Neural progenitor cell (in vitro differentiated cells): Measurements from ENCODE around the gene MTHFR. TPM values are rescaled to one million over a fixed set of nuclear protein-coding genes. Genes with fewer than 3 reads are reported as not detected.

ENCODE experiments used
- DNase-seq: peaks from one replicate; pipeline ENCODE4 v3.0.0-alpha.2; 2016; ENCODE audit warnings: low spot score
- H2AFZ ChIP-seq: fragments of 200-600 bp; sonication (generic); replicated peaks from 2 replicates; pipeline ENCODE4 v1.6.1; 2016; ENCODE audit warnings: antibody characterized with exemption
- H3F3A ChIP-seq: fragments of 200-600 bp; sonication (generic); 2 replicates; pipeline ENCODE4 v1.6.1; 2016; ENCODE audit warnings: antibody characterized with exemption, low read depth
- H3K27ac ChIP-seq: fragments of 200-600 bp; sonication (generic); 2 replicates; pipeline ENCODE4 v1.5.1; 2016; ENCODE audit warnings: mild to moderate bottlenecking
- H3K27me3 ChIP-seq: fragments of 200-600 bp; sonication (generic); 2 replicates; pipeline ENCODE4 v1.6.1; 2016; ENCODE audit warnings: mild to moderate bottlenecking, moderate library complexity
- H3K36me3 ChIP-seq: fragments of 200-600 bp; sonication (generic); 2 replicates; pipeline ENCODE4 v1.5.1; 2016
- H3K4me1 ChIP-seq: fragments of 200-600 bp; sonication (generic); 2 replicates; pipeline ENCODE4 v1.6.1; 2016; ENCODE audit warnings: mixed run types
- H3K4me2 ChIP-seq: fragments of 200-600 bp; sonication (generic); 2 replicates; pipeline ENCODE4 v1.6.1; 2016
- H3K4me3 ChIP-seq: fragments of 200-600 bp; sonication (generic); 2 replicates; pipeline ENCODE4 v1.5.1; 2016
- H3K79me2 ChIP-seq: fragments of 200-600 bp; sonication (generic); 2 replicates; pipeline ENCODE4 v1.6.1; 2016; ENCODE audit warnings: low read depth
- H3K9ac ChIP-seq: fragments of 200-600 bp; sonication (generic); 2 replicates; pipeline ENCODE4 v1.6.1; 2016
- H3K9me3 ChIP-seq: fragments of 200-600 bp; sonication (generic); 2 replicates; pipeline ENCODE4 v1.5.1; 2016; ENCODE audit warnings: low read depth
- H4K20me1 ChIP-seq: fragments of 200-600 bp; sonication (generic); 2 replicates; pipeline ENCODE4 v1.6.1; 2016; ENCODE audit warnings: low read depth
- H3K27ac Mint-ChIP-seq: 3 replicates; pipeline ENCODE4 v1.8.0; 2021; ENCODE audit warnings: mixed read lengths
- H3K27me3 Mint-ChIP-seq: 2 replicates; pipeline ENCODE4 v1.8.0; 2022; ENCODE audit warnings: low read depth, mild to moderate bottlenecking, inconsistent platforms, moderate library complexity, mixed read lengths; ENCODE audit not compliant: insufficient read depth
- H3K36me3 Mint-ChIP-seq: 3 replicates; pipeline ENCODE4 v1.8.0; 2021; ENCODE audit warnings: mixed read lengths
- H3K4me1 Mint-ChIP-seq: 3 replicates; pipeline ENCODE4 v1.8.0; 2021; ENCODE audit warnings: mixed read lengths
- H3K4me3 Mint-ChIP-seq: 3 replicates; pipeline ENCODE4 v1.8.0; 2021; ENCODE audit warnings: mild to moderate bottlenecking, moderate library complexity, mixed read lengths
- H3K9me3 Mint-ChIP-seq: 3 replicates; pipeline ENCODE4 v1.8.0; 2020; ENCODE audit warnings: mixed read lengths
- EZH2 ChIP-seq: fragments of 200-600 bp; sonication (generic); IDR thresholded peaks from 2 replicates; pipeline ENCODE4 v1.6.1; 2017; ENCODE audit warnings: antibody characterized with exemption, mild to moderate bottlenecking, moderate library complexity
- EZH2phosphoT487 ChIP-seq: fragments of 200-600 bp; sonication (generic); IDR thresholded peaks from 2 replicates; pipeline ENCODE4 v1.6.1; 2017; ENCODE audit warnings: antibody characterized with exemption
- total RNA-seq: library from RNA; depleted of rRNA; stranded (reverse); fragments of >200 nt; gene quantifications from 2 replicates; pipeline ENCODE4 v1.2.3, GENCODE V29; 2015; ENCODE audit warnings: low replicate concordance
- TF ChIP-seq, protein P1 (sequence below): fragments of 200-600 bp; sonication (generic); IDR thresholded peaks from 2 replicates; pipeline ENCODE4 v1.5.1; 2017; ENCODE audit warnings: antibody characterized with exemption, mild to moderate bottlenecking

MTHFR gene
- total RNA-seq, 1 donor from 2014 or later, result 7.0 TPM

DNA sequence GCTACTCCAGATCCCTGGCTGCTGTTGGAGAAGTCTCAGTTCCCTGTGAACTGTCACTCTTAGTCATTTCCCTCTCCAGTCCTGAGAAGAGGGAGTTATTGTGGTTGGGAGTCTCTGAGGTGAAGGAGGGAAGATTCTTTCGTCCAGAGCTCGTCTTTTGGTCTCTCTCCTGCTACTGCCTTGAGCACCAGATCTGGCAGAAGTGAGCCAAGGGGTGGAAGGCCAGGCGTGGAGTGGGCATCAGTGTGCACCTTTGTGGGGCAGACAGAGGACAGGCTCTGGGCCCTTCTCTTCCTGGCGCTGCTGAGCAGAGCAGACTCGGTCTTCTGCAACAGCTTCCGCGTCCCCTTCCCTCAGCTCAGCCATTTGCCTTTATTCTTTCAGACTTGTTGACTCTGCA lies 19.4 kb upstream of the MTHFR start:
- Histone ChIP-seq H3F3A (no peaks in the 10 kb centered on the region), H3K4me3 (no peak overlapping the region), H3K4me1 (no peaks in the 10 kb centered on the region), H2AFZ (no peak overlapping the region), H3K4me2 (no peak overlapping the region), H3K9me3 (no peaks in the 10 kb centered on the region), H3K9ac (no peak overlapping the region), H4K20me1 (no peaks in the 10 kb centered on the region), H3K36me3 (no peaks in the 10 kb centered on the region), H3K79me2 (no peaks in the 10 kb centered on the region), H3K27me3 (no peaks in the 10 kb centered on the region), H3K27ac (no peak overlapping the region)
- H3K27ac Mint-ChIP-seq, result no peak overlapping the region
- peaks cover 23% of the 10 kb centered on the region for H3K36me3 Mint-ChIP-seq
- peaks cover 2% of the 10 kb centered on the region for H3K27me3 Mint-ChIP-seq
- DNase-seq, result no peak
- H3K4me3 Mint-ChIP-seq, result no peak overlapping the region
- no peaks in the 10 kb centered on the region for H3K4me1 Mint-ChIP-seq
- TF ChIP-seq, protein P1, sequence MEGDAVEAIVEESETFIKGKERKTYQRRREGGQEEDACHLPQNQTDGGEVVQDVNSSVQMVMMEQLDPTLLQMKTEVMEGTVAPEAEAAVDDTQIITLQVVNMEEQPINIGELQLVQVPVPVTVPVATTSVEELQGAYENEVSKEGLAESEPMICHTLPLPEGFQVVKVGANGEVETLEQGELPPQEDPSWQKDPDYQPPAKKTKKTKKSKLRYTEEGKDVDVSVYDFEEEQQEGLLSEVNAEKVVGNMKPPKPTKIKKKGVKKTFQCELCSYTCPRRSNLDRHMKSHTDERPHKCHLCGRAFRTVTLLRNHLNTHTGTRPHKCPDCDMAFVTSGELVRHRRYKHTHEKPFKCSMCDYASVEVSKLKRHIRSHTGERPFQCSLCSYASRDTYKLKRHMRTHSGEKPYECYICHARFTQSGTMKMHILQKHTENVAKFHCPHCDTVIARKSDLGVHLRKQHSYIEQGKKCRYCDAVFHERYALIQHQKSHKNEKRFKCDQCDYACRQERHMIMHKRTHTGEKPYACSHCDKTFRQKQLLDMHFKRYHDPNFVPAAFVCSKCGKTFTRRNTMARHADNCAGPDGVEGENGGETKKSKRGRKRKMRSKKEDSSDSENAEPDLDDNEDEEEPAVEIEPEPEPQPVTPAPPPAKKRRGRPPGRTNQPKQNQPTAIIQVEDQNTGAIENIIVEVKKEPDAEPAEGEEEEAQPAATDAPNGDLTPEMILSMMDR, result no peak
- TF ChIP-seq EZH2phosphoT487 (no peak), EZH2 (no peak)
- H3K9me3 Mint-ChIP-seq, result no peaks in the 10 kb centered on the region

DNA sequence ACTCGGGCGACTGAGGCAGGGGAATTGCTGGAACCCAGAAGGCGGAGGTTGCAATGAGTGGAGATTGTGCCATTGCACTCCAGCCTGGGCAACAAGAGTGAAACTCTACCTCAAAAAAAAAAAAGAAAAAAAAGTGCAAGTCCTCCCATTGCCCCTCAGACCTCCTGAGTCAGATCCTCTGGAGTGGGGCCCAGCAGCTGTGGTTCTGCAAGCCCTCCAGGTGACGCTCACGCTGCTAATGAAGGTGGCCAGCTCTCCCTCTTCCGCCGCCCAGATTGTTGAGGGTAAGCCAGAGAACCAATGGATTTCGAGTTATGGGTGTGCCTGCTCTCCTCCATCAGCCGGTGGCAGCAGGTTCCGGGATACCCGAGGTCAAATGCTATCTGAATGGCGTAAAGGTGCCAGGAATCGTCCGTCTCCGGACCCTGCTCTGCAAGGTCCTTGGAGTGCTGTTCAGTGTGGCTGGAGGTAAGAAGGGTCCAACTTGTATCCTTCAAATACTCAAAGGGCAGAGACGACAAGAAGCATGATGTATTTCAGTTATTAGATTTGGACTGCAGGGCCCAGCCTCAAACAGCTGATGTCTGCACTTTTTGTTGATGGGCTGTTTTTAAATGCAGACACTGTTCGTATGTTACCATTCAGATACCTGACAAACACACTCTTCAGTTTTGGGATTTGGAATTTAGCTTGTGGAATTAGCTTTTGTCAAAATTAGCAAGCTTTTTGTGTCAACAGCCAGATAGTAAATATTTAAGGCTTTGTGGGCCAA lies 17.8 kb upstream of the MTHFR start:
- TF ChIP-seq, protein P1, result no peak
- TF ChIP-seq EZH2, result no peak
- no peak for TF ChIP-seq EZH2phosphoT487
- Histone ChIP-seq H3K27me3 (no peaks in the 10 kb centered on the region), H3F3A (no peaks in the 10 kb centered on the region), H3K9ac (no peak overlapping the region), H3K36me3 (no peaks in the 10 kb centered on the region), H3K4me3 (no peak overlapping the region), H3K4me1 (no peaks in the 10 kb centered on the region), H3K4me2 (no peak overlapping the region), H3K79me2 (no peaks in the 10 kb centered on the region), H3K27ac (no peak overlapping the region), H4K20me1 (peaks cover 1% of the 10 kb centered on the region), H2AFZ (no peak overlapping the region), H3K9me3 (no peaks in the 10 kb centered on the region)
- Mint-ChIP-seq H3K4me3 (no peak overlapping the region), H3K4me1 (no peaks in the 10 kb centered on the region), H3K9me3 (no peaks in the 10 kb centered on the region), H3K27me3 (peaks cover 2% of the 10 kb centered on the region), H3K27ac (no peak overlapping the region), H3K36me3 (peaks cover 17% of the 10 kb centered on the region)
- DNase-seq, result no peak

DNA sequence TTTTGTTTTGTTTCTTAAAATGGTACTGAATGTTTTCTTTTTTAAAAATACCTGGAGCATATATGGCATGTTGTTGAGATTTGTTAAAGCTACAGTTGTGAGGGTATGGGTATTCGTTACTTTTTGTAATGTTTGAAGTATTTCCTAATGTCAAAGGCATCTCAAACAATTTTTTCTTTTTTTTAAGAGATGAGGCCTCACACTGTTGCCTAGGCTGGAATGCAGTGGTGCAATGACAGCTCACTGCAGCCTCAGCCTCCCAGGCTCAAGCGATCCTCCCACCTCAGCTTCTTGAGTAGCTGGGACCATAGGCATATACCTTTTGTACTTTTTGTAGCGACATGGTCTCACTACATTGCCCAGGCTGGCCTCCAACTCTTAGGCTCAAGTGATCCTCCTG lies 16.3 kb upstream of the MTHFR start:
- Mint-ChIP-seq H3K36me3 (peaks cover 15% of the 10 kb centered on the region), H3K27ac (no peak overlapping the region), H3K9me3 (no peaks in the 10 kb centered on the region), H3K4me1 (no peaks in the 10 kb centered on the region), H3K27me3 (peaks cover 2% of the 10 kb centered on the region), H3K4me3 (no peak overlapping the region)
- H3K9me3 ChIP-seq, result no peaks in the 10 kb centered on the region
- peaks cover 10% of the 10 kb centered on the region for H3K36me3 ChIP-seq
- no peaks in the 10 kb centered on the region for H3K27me3 ChIP-seq
- TF ChIP-seq, protein P1, result no peak
- TF ChIP-seq EZH2phosphoT487, result no peak
- TF ChIP-seq EZH2, result no peak
- H3K79me2 ChIP-seq, result no peaks in the 10 kb centered on the region
- no peak for DNase-seq
- H2AFZ ChIP-seq, result no peak overlapping the region
- no peaks in the 10 kb centered on the region for H3F3A ChIP-seq
- no peak overlapping the region for H3K9ac ChIP-seq
- H4K20me1 ChIP-seq, result peaks cover 2% of the 10 kb centered on the region
- H3K27ac ChIP-seq, result no peak overlapping the region
- H3K4me3 ChIP-seq, result no peak overlapping the region
- no peaks in the 10 kb centered on the region for H3K4me1 ChIP-seq
- H3K4me2 ChIP-seq, result no peak overlapping the region
